Lower lobe of right lung (tissue), 2 donors: ENCODE data around the gene PTPN4. TPM values are rescaled to one million over a fixed set of nuclear protein-coding genes. Genes with fewer than 3 reads are reported as not detected.

ENCODE experiments used
- ATAC-seq, 2 donors: fragments of 200-7000 bp; cut with Tn5 transposase; one replicate each; pipeline ENCODE4 v1.9.1; 2020 to 2022; ENCODE audit warnings: mild to moderate bottlenecking in 2 of 2, moderate library complexity in 2 of 2
- DNase-seq: peaks from one replicate; pipeline ENCODE4 v3.0.0-alpha.2; 2020
- H3K27ac ChIP-seq: fragments of 200-600 bp; one replicate; pipeline ENCODE4 v1.8.0; 2022
- H3K27me3 ChIP-seq: fragments of 200-600 bp; one replicate; pipeline ENCODE4 v1.8.0; 2022; ENCODE audit warnings: low read depth
- H3K36me3 ChIP-seq: fragments of 200-600 bp; one replicate; pipeline ENCODE4 v1.8.0; 2022; ENCODE audit warnings: mild to moderate bottlenecking
- H3K4me1 ChIP-seq: fragments of 200-600 bp; one replicate; pipeline ENCODE4 v1.8.0; 2022
- H3K4me3 ChIP-seq: fragments of 200-600 bp; one replicate; pipeline ENCODE4 v1.8.0; 2022; ENCODE audit warnings: mild to moderate bottlenecking
- H3K9me3 ChIP-seq: fragments of 200-600 bp; one replicate; pipeline ENCODE4 v1.8.0; 2022
- intact Hi-C: fragments of 100-400 bp; cut with DNase I; formaldehyde crosslinking; loops from one replicate; pipeline ENCODE4 v1.11.0; 2022
- total RNA-seq: library from RNA; stranded (reverse); fragmentation: NEBNext Ultra II Directional; extraction: Animal tissue kit (Norgen Biotek cat#: 25700); gene quantifications from one replicate; pipeline ENCODE4 v1.2.1, GENCODE V29; 2021
- TF ChIP-seq, protein P1 (sequence below): fragments of 200-600 bp; IDR thresholded peaks from one replicate; pipeline ENCODE4 v1.8.0; 2022; ENCODE audit warnings: antibody characterized with exemption, mild to moderate bottlenecking
- donor health status: DM: no; HTN: yes; CAD: no; lungs with severe emphysema.

The PTPN4 gene
- total RNA-seq, 1 donor from 2014 or later = 44.5 TPM

- no peak overlapping the region for H3K27ac ChIP-seq
- intact Hi-C loops = no loop called here
- H3K4me3 ChIP-seq = no peak overlapping the region
- TF ChIP-seq, protein P1, sequence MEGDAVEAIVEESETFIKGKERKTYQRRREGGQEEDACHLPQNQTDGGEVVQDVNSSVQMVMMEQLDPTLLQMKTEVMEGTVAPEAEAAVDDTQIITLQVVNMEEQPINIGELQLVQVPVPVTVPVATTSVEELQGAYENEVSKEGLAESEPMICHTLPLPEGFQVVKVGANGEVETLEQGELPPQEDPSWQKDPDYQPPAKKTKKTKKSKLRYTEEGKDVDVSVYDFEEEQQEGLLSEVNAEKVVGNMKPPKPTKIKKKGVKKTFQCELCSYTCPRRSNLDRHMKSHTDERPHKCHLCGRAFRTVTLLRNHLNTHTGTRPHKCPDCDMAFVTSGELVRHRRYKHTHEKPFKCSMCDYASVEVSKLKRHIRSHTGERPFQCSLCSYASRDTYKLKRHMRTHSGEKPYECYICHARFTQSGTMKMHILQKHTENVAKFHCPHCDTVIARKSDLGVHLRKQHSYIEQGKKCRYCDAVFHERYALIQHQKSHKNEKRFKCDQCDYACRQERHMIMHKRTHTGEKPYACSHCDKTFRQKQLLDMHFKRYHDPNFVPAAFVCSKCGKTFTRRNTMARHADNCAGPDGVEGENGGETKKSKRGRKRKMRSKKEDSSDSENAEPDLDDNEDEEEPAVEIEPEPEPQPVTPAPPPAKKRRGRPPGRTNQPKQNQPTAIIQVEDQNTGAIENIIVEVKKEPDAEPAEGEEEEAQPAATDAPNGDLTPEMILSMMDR = no peak
- DNase-seq = no peak
- H3K9me3 ChIP-seq = peaks cover 27% of the 10 kb centered on the region
- H3K27me3 ChIP-seq = no peaks in the 10 kb centered on the region
- H3K36me3 ChIP-seq = no peaks in the 10 kb centered on the region
- H3K4me1 ChIP-seq = no peaks in the 10 kb centered on the region
- ATAC-seq = no peak
Observed at GRCh38 chr2:119856469-119856901, 96.8 kb downstream of the PTPN4 start.

GRCh38 chr2:119857742-119858141 is 98.0 kb downstream of the PTPN4 start:
- Histone ChIP-seq H3K27me3 (no peaks in the 10 kb centered on the region), H3K4me1 (no peaks in the 10 kb centered on the region), H3K4me3 (no peak overlapping the region), H3K36me3 (no peaks in the 10 kb centered on the region), H3K27ac (no peak overlapping the region), H3K9me3 (peaks cover 15% of the 10 kb centered on the region)
- TF ChIP-seq, protein P1 = no peak
- no peak for DNase-seq
- intact Hi-C loops = no loop called here
- no peak for ATAC-seq

- H3K27ac ChIP-seq = no peak overlapping the region
- H3K9me3 ChIP-seq = no peaks in the 10 kb centered on the region
- intact Hi-C loops = no loop called here
Observed at GRCh38 chr2:119859528-119859927, 99.8 kb downstream of the PTPN4 start.

GRCh38 chr2:119860924-119861323 is 101.2 kb downstream of the PTPN4 start:
- H3K27ac ChIP-seq = no peak overlapping the region
- ATAC-seq = no peak
- intact Hi-C loops = no loop called here

More at GRCh38 chr2:119859528-119859927, 99.8 kb downstream of the PTPN4 start:
- no peaks in the 10 kb centered on the region for H3K4me1 ChIP-seq
- no peaks in the 10 kb centered on the region for H3K27me3 ChIP-seq
- ATAC-seq (no peak), DNase-seq (no peak)
- TF ChIP-seq, protein P1 = no peak
- H3K4me3 ChIP-seq = no peak overlapping the region
- no peaks in the 10 kb centered on the region for H3K36me3 ChIP-seq

GRCh38 chr2:119862127-119862889 is 102.6 kb downstream of the PTPN4 start:
- H3K36me3 ChIP-seq = no peaks in the 10 kb centered on the region
- intact Hi-C loops = no loop called here
- no peak overlapping the region for H3K27ac ChIP-seq
- DNase-seq (no peak), ATAC-seq (no peak)
- no peak overlapping the region for H3K4me3 ChIP-seq
- no peaks in the 10 kb centered on the region for H3K27me3 ChIP-seq
- TF ChIP-seq, protein P1 = no peak
- H3K4me1 ChIP-seq = no peaks in the 10 kb centered on the region
- H3K9me3 ChIP-seq = no peaks in the 10 kb centered on the region

More at GRCh38 chr2:119860924-119861323, 101.2 kb downstream of the PTPN4 start:
- no peak for DNase-seq
- Histone ChIP-seq H3K27me3 (no peaks in the 10 kb centered on the region), H3K4me1 (no peaks in the 10 kb centered on the region), H3K9me3 (no peaks in the 10 kb centered on the region), H3K36me3 (no peaks in the 10 kb centered on the region), H3K4me3 (no peak overlapping the region)
- TF ChIP-seq, protein P1 = no peak
